NCI-H2171 (cell line): ENCODE measurements around the gene EP300.
"Not testable (repeated sequence)": the region's sequence is repeated elsewhere in the genome, so short reads cannot be mapped to it uniquely, and the experiment has no call there.

Source experiments
- DNase-seq: peaks from one replicate; lab custom pipeline; 2025; lab: John Stamatoyannopoulos, UW

The EP300 gene

GRCh38 chr22:41085842-41086241 is 6.5 kb upstream of the EP300 start:
- no peak for DNase-seq

GRCh38 chr22:41091132-41092022 is 1.0 kb upstream of the EP300 start:
- peak; percentile 99 for DNase-seq

GRCh38 chr22:41092847-41093411 is 537 bp downstream of the EP300 start:
- DNase-seq: peak; percentile 4

- no peak for DNase-seq
Measured at GRCh38 chr22:41094041-41094593, 1.7 kb downstream of the EP300 start.

GRCh38 chr22:41096391-41096790 is 4.0 kb downstream of the EP300 start:
- no peak for DNase-seq

GRCh38 chr22:41096841-41097240 is 4.4 kb downstream of the EP300 start:
- no peak for DNase-seq

- DNase-seq: no peak
Measured at GRCh38 chr22:41099036-41099435, 6.6 kb downstream of the EP300 start.

- DNase-seq: no peak
Measured at GRCh38 chr22:41106122-41106968, 14.0 kb downstream of the EP300 start.

- DNase-seq: not testable (repeated sequence)
Measured at GRCh38 chr22:41106969-41107325, 14.6 kb downstream of the EP300 start.

- no peak for DNase-seq
Measured at GRCh38 chr22:41110968-41111367, 18.6 kb downstream of the EP300 start.

GRCh38 chr22:41116342-41116741 is 23.9 kb downstream of the EP300 start:
- DNase-seq: no peak

GRCh38 chr22:41117127-41117965 is 25.0 kb downstream of the EP300 start:
- no peak for DNase-seq

GRCh38 chr22:41123151-41123550 is 30.8 kb downstream of the EP300 start:
- no peak for DNase-seq

- no peak for DNase-seq
Measured at GRCh38 chr22:41124086-41124485, 31.7 kb downstream of the EP300 start.

GRCh38 chr22:41127451-41127850 is 35.1 kb downstream of the EP300 start:
- no peak for DNase-seq

- no peak for DNase-seq
Measured at GRCh38 chr22:41128606-41129005, 36.2 kb downstream of the EP300 start.

- no peak for DNase-seq
Measured at GRCh38 chr22:41132550-41132949, 40.2 kb downstream of the EP300 start.

GRCh38 chr22:41140365-41140957 is 48.1 kb downstream of the EP300 start:
- DNase-seq: no peak

- DNase-seq: not testable (repeated sequence)
Measured at GRCh38 chr22:41145921-41146320, 53.5 kb downstream of the EP300 start.

- DNase-seq: no peak
Measured at GRCh38 chr22:41146573-41146972, 54.2 kb downstream of the EP300 start.

GRCh38 chr22:41147722-41148121 is 55.3 kb downstream of the EP300 start:
- no peak for DNase-seq
